Stimulated activated CD4-positive, alpha-beta T cell treated with anti-CD3 and anti-CD28 coated beads, Interleukin-4, amount 100 ng/mL, for 48 hours (primary cell): ENCODE measurements around the gene CA5A.
"Not testable (repeated sequence)": the region's sequence is repeated elsewhere in the genome, so short reads cannot be mapped to it uniquely, and the experiment has no call there.

Experiments used
- DNase-seq, 2 donors: peaks; one replicate each; pipeline ENCODE4 v3.0.0-alpha.2; 2020; ENCODE audit warnings: low read depth in 2 of 2

The CA5A gene

DNA sequence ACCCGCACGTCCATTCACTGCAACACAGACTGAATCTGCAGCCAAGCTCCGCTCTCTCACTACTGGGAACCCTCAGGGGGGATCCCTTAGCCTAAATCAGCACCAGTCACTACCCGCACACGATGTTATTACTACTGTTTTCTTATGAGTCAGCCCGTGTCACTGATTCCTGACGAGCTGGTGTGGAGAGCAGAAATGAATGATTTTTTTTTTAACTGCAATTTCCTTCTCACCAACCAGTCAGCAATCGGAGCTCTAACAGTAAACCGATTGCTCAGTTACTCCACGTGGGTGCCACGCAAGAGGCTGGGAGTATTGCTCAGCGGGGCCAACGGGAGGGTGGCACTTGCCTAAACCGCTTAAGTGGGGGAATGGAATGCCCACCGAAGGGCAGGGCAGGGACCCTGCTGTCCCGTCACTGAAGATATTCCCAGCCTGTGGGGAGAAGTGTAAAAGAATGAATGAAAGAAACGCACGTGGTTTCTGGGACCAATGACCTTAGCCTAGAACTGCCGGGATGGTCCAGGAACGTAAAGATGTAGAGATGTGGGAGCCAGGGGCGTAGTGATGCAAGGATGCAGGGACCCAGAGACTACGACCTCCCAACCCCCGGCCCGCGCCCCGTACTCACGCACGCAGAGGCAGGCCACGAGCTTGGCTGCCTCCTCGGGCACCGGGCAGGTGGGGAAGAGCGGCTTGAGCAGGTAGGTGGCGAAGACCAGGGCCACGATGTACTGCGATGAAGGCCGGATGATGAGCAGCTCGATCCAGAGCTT, 67.9 kb downstream of the CA5A start:
- DNase-seq = peak in 1 of 2 donors; percentile 72

DNA sequence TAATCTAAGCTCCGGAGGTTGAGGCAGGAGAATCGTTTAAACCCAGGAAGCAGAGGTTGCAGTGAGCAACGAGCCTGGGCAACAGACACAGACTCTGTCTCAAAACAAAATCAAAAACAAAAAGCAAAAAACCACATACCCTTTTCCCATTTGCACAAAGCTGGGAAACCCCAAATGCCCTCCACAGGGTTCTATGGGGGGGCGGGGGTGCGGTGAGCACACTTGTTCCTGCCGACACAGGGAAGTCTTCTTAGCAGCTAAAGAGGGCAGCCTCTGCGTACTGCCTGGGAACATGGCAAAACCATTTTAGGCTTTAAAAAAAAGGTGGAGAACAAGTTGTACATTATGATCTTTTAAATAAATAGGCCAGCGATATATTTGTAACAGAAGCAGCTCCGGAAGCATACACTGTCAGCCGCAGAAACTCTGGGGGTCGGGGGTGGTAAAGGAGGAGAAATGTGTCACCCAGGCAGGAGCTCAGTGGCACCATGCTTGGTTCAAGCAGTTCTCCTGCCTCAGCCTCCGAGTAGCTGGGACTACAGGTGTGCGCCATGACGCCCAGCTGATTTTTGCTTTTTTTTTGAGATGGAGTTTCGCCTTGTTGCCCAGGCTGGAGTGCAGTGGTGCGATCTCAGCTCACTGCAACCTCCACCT, 70.3 kb downstream of the CA5A start:
- peak in 1 of 2 donors; percentile 56 for DNase-seq

DNA sequence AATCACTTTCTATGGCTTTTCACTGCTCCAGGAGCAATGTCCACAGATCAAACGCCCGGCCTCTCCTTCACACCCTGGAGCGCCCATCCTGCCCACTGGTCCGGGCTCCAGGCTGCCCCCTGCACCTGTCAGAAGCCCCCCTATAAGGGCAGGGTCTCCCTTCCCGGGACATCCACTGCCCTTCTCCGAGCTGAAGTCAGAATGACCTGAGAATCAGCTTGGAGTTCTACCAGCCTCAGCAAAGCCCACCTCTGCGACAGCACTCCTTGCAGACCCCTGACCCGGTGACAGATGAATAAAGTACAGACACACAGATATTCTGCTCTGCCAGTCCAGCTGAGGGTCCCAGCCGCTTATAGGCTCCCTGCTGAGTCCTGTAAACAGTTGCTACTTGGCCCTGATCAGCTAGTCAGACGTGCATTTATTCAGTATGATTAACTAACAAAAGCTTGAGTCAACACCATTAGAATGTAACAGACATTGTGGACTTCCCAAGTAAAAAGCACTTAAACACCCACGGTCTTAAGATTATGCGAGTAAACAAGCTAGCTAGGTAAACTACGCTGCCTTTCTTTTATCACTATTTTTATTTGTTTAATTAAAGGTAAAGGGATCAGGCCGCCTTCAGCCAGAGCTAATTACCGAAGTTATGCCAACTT, 71.9 kb downstream of the CA5A start:
- DNase-seq = no peak

DNA sequence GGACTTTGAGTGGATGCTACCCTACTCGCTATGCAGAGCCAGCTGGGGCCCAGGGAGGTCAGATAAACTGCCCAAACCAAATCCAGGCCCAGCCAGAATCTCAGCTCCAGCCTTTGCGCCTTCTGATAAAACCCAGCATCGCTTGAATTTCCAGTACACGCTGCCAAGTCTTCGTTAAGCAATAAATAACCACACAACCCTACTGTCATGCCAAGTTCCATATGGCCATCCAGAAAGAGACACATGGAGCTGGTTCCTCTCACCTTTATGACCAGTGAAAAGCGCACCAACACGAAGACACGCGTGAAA, 73.0 kb downstream of the CA5A start:
- not testable (repeated sequence) for DNase-seq

DNA sequence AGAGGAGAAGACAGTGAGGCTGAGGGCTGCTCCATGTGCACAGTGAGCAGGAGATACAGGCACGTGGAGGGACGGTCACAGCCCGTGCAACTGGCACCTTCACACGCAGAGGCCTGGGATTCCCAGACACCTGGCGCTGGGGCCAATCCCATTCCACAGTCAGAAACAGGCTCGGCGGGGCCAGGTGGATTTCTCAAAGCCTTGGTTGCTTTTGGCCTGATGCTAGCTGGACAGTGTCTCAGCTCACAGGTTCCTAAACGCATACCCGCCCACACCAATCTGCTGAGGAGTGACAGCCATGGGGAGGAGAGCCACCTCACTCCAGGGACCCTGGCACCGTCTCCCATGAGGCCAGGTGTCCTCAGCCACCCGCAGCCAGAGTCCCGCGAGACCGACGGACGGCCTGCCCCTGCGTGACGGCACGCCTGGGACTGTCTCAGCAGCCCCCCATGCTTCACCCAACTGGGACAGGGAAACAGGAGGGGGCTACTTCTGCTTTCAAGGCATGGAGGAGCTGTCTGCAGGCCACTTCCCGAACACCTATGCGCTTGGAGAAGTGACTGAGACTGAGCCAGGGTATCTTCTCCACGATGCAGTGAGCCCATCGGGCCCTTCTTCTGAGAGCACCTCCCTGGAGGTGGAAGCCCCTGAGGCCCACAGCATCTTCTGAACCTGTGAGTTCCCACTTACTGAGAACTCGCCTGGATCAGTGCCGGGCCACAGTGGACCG, 73.6 kb downstream of the CA5A start:
- DNase-seq = not testable (repeated sequence)

DNA sequence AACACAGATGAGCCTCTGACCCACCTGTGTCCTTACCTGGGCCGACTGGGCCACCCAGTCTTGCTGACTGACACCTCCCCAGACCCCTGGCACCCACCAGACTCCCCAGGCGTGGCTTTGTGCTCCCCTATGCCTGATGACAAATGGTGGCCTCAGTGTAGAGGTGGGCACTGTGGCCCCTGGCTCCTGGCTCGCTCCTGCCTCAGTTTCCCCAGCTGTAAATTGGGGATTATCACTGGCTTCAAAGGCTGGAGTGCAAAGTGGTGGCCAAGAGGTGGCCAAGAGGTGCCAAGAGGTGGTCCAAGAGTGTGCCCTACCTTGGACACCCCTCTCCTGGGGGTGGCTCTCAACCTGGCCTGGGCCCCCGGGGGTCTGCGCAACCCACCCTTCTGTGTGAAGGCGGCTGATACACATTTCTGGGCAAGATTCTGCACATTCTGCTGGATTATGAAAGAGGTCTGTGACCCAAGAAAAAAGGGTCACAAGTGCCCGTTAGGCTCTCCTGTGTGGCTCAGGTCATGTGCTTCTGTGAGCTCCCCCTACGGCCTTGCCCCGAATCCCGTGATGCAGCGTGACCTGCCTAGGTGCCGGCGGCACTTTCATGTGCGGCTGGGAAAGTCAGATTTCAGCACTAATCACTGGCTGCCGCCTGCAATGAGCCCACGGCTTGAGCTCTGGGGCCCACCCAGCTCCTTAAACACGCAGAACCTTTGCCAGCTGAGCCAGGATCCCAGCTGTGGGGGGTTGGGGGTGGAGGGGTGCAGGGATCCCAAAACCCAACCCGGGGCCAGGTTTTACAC, 74.8 kb downstream of the CA5A start:
- DNase-seq = not testable (repeated sequence)

DNA sequence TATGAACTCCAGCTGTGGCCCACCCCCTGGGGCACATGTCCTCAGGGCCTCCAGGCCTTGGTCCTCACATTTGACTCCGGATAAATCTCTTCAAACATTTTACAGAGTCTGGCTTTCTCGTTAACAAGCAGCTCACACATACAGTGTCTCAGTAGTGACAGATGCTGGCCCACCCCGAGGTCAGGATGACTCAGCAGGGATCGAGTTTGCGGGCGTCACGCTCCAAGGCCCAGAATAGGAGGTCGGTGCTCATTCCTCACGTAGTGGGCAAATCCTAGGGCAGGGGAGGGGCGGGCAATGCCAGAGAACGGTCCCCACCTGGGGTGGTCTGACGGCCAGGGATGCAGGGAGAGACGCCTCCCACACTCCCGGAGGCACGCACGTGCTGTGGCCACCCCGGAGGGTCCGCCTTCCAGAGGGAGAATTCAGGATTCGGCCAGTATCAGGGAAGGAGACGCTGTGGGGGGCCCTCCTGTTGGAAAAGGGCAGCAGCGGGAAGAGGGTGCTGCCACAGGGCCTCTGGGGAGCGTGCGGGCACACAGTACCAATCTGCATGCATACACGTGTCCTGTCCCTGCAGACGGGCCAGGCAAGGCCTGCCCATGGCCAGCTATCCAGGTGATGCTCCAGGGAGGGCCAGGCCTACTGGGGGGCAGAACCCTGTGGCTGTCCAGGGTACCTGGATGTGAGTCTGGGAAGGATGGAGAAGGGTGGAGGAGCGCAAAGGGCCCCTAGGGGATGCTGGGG, 75.6 kb downstream of the CA5A start:
- DNase-seq = no peak

DNA sequence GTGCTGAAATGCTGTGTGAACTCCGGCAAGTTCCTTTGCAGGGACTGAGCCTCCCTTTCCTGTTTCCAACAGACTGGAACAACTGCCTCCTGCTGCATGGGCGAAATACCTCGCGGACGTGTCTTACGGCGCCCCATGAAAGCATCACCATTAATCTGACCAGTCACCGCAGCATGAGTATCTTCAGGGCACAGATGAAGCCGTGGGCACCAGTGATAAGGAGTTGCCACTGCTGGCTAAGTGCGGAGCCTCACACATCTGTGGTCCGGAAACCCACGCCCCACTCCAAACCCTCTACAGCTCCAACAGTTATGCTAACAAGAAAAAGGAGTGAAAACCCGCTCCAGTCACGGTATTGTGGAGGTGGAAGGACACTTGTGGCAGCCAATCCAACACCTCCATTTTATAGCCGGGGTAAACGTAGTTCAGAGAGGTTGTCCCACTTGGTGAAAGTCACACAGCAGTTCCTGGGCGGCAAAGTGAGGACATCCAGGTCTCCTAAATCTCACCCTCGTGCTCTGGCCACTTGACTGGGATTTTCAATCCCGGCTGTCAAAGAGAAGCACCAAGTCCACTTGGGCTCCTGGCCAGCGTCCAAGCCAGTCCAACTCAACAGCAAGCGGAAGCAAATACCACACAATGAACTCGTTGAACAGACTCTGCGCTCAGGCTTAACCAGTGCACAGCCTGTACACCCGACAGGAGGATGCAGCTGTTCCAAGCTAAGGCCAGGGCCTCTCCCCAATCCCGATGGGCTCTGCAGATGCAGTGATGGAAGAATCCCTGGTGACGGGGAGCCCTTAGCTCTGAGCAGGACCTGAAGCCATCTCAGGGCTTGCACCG, 78.0 kb downstream of the CA5A start:
- DNase-seq = not testable (repeated sequence)

DNA sequence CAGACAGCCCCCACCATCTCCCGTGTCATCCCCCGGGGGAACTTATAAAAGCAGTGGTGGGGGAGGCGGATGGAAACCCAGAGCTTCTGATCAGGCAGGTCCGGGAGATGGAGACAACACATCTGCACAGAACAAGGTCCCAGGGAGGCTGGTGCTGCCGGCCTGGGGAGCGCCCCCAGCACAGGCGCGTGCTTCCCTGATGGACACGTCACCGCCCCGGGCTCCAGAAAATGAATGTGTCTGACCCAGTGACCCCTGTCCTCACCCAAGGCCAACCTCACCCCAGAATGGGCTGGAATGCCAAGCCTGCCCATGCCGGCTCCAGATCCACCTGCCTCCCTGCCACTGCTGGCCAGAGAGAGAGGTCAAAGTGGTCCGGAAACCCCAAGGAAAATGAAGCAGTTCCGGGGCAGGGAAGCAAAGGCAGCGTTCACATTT, 79.5 kb downstream of the CA5A start:
- DNase-seq = no peak

DNA sequence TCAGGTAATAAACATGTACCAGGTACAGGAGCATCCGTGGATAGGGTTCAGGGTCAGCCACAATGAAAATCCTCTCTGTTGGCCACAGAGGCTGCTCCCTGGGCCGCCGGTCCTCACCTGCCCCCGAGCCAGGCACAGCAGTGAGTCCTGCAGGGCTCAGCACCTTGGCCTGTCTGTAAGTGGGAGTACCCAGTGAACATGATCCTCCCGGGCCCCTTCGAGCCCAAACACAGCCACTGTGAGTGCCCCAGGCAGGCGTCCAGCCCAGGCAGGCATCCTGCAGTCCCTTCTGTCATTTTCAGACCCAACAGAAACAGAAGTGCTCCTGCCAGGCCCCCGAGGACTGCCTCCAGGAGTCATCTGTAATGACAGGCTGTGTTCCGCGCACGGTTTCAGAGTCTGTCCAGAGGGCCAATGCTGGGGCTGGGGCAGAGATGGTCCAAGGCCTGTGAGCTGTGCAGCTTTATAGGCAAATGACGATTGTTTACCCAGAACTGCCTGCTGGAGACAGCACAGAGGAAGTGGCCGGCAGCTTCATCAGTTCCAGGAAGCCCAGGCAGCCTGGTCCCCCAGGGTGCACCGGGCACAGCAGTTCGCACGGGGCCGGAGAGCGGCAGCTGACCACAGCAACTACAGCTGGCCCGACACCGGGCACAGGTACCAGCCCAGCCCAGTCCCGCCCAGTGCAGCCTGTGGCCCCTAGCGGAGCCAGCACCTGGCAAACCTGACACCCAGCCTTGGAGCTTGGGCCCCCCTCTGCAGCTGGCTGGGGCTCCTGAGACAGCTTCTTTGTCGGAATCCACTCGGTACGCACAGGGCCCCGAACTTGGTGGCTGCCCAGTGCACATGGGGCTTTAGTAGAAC, 80.2 kb downstream of the CA5A start:
- DNase-seq = no peak

DNA sequence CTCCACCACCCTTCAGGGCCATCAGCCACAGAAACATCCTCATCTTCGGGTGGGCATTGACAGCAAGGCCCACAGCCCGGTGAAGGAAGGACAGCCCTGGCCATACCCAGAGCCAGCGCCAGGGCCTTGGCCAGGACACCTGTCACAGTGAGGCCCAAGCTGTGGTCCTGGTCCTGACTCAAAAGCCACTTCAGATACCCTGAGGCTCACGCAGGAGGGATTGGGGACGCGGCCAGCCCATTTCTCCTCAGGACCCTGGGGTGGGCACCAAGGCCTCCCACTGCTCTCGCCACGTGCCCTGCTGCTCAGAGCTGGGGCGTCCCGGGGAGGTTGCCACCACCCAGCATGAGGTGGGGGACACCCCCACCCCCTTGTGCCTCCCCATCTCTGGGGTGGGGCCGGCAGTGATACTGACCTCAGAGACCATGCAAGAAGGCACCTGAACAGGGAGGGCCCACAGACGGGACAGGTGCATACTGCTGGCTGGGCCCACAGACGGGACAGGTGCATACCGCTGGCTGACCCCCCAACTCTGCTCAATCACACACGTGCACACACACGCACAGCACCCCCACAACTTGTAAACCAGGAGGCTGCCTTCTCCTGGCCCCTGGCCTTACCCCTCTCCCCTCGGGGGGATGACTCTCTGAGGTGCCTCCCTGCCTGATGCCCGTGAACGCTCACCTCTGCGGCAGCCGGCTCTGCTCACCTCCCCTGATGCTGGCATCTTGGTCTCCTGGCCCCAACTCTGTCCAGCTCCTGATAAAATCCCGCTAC, 81.2 kb downstream of the CA5A start:
- no peak for DNase-seq

DNA sequence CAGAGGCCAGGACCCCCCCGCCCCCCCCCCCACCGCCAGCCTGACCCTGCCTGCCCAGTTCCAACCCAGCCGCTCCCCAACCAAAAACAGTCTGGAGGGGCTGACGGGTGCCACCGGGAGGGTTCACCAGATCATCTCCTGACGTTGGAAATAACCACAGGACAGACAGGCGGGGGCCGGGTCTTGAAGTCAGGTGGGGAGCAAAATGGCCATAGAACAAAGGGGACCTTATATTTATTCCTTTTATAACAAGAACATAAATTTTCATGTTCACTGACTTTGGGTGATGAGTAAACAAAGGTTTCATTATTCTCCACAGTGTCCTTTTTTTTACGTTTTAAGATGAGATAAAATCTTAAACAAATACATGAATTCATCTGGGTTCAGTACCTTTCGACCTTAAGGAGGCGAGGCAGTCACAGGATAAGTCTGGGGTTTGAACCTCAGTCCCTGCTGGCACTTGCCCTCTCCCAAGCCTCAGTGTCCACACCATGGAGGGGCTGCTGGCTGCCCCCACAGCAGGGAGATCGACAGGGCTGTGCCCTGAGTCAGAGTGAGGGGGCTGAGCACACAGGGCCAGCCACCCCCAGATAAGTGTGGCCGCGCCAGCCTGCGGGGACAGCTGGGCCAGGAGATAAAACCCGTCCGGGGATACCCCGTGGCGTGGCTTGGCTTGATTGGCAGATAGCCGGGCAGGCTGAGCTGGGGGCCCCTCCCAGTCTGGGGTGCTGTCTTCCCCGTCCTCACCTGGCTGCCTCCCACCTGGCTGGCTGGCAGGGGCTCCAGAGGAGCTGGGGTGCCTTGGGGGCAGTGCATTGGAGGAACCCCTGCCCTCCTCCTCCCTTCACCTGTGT, 82.0 kb downstream of the CA5A start:
- DNase-seq = no peak

DNA sequence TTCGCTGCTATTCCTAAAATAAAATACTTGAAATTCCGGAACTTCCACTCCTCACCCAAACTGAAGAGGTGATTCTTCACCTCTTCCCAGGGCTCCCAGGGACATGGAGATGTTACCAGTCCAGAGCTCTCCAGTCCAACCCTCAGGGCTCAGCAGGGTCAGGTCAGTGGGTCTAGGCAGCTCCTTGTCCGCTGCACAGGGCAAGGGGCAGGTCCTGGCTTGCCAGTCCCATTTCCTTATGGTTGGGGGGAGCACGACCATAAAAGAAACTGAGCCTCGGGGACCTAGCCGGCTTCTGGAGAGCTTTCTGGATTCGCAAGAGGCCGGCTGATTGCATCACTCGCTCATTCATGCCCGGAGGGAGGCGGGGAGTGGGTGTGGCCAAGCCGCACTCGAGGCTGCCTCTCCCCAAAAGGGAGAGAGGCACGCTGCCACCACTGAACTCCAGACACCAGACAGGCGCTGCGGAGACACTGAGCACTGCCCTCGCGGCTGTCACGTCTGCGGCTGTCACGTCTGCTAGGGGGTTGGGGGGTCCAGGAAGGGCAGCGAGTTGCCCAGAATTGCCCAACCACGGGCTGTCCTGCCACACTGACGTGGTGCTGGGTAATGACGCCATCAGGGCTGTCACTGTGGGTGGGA, 82.8 kb downstream of the CA5A start:
- peak; percentile 83 to 86 for DNase-seq

DNA sequence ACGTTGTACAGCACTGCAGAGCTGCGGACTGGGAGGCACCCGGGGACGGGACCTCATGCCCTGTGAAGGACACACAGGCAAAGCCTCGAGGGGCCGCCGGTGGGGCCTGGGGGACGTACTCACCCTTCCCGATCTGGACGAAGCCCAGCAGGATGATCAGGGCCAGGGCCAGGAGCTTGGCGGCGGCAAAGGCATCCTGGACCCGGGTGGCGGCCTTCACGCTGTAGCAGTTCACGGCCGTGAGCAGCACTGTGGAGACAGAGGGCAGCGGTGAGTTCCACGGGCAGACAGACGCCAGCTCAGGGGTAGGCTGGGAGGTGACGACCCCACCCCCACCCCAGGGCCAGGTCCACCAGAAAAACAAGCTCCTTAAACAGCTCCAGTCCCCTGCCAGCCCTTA, 84.7 kb downstream of the CA5A start:
- no peak for DNase-seq

DNA sequence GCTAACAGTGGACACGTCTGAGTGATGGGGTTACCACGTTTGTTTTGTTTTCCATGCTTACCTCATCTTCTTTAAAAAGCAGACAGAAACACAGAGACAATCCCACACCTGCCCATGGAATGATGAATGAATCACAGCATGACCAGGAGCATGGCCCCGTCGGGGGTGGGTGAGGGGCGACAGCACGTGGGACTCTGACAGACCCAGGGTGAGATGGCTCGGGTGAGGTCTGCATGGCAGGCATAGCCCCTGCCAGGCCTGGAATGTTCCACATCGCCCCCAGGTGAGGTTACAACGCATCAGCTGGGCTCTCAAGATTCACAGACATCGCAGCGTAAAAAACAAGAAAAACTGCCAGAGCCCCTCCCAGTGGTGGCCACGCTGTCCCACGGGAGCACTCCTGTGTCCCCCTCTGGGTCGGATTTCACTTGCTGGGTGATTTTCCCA, 85.2 kb downstream of the CA5A start:
- DNase-seq = no peak
